HepG2 (cell line): ENCODE data around the gene TAT. TPM values are rescaled to one million over a fixed set of nuclear protein-coding genes. Genes with fewer than 3 reads are reported as not detected.
A peak's percentile ranks its signal among the peaks of the same experiment; 100 is the strongest.

Experiments used
- CCDC6 ChIP-seq: sonication (generic); formaldehyde crosslinking; IDR thresholded peaks from 2 replicates; pipeline ENCODE4 v1.8.1; 2022; ENCODE audit warnings: mild to moderate bottlenecking, missing genetic modification reagents, moderate library complexity
- CENPBD1 ChIP-seq: sonication (generic); formaldehyde crosslinking; IDR thresholded peaks from 2 replicates; pipeline ENCODE4 v1.8.0; 2022; ENCODE audit warnings: missing genetic modification reagents, low read depth, mild to moderate bottlenecking, borderline replicate concordance
- ERF ChIP-seq: IDR thresholded peaks from 2 replicates; pipeline ENCODE4 v1.6.1; 2018; ENCODE audit warnings: missing biosample characterization, missing genetic modification reagents
- GPN1 ChIP-seq: sonication (generic); formaldehyde crosslinking; IDR thresholded peaks from 2 replicates; pipeline ENCODE4 v1.5.1; 2020; ENCODE audit warnings: missing genetic modification reagents, borderline replicate concordance
- KLF16 ChIP-seq, 2 experiments: sonication (generic) in 1 of 2; formaldehyde crosslinking in 1 of 2; IDR thresholded peaks; 2 replicates each; pipeline versions ENCODE4 v1.6.1 to v1.8.0; 2016 to 2023; ENCODE audit warnings: missing genetic modification reagents in 2 of 2, missing compliant biosample characterization in 1 of 2
- MED8 ChIP-seq: sonication (generic); formaldehyde crosslinking; IDR thresholded peaks from 2 replicates; pipeline ENCODE4 v1.8.1; 2023; ENCODE audit warnings: mild to moderate bottlenecking, missing genetic modification reagents; ENCODE audit not compliant: insufficient replicate concordance
- MYNN ChIP-seq: sonication (generic); formaldehyde crosslinking; IDR thresholded peaks from 2 replicates; pipeline ENCODE4 v1.4.0; 2020; ENCODE audit warnings: mild to moderate bottlenecking, low read depth, missing genetic modification reagents
- REPIN1 ChIP-seq: sonication (generic); formaldehyde crosslinking; IDR thresholded peaks from 2 replicates; pipeline ENCODE4 v1.8.0; 2022; ENCODE audit warnings: missing genetic modification reagents, low read depth, mild to moderate bottlenecking, borderline replicate concordance
- TBX2 ChIP-seq: sonication (generic); formaldehyde crosslinking; IDR thresholded peaks from 2 replicates; pipeline ENCODE4 v1.5.0; 2020; ENCODE audit warnings: missing genetic modification reagents, mild to moderate bottlenecking, borderline replicate concordance
- TEAD3 ChIP-seq: optimal IDR thresholded peaks from 2 replicates; pipeline ENCODE3; 2016; ENCODE audit warnings: borderline replicate concordance
- ZBTB14 ChIP-seq: sonication (generic); formaldehyde crosslinking; IDR thresholded peaks from 2 replicates; pipeline ENCODE4 v1.4.0; 2020; ENCODE audit warnings: missing genetic modification reagents
- ZFP41 ChIP-seq: sonication (generic); formaldehyde crosslinking; IDR thresholded peaks from 2 replicates; pipeline ENCODE4 v1.4.0; 2020; ENCODE audit warnings: mild to moderate bottlenecking, missing genetic modification reagents, borderline replicate concordance
- ZFP62 ChIP-seq: sonication (generic); formaldehyde crosslinking; IDR thresholded peaks from 2 replicates; pipeline ENCODE4 v1.4.0; 2020; ENCODE audit warnings: missing genetic modification reagents
- ZFX ChIP-seq: sonication (generic); formaldehyde crosslinking; IDR thresholded peaks from 2 replicates; pipeline ENCODE4 v1.4.0; 2020; ENCODE audit warnings: mild to moderate bottlenecking, low read depth, missing genetic modification reagents, moderate library complexity
- ZMAT5 ChIP-seq: sonication (generic); formaldehyde crosslinking; IDR thresholded peaks from 2 replicates; pipeline ENCODE4 v1.5.0; 2020; ENCODE audit warnings: mild to moderate bottlenecking, low read depth, missing genetic modification reagents, borderline replicate concordance
- ZNF275 ChIP-seq: sonication (generic); formaldehyde crosslinking; IDR thresholded peaks from 2 replicates; pipeline ENCODE4 v1.8.0; 2022; ENCODE audit warnings: missing genetic modification reagents, mild to moderate bottlenecking, inconsistent platforms, borderline replicate concordance
- ZNF317 ChIP-seq: sonication (generic); formaldehyde crosslinking; IDR thresholded peaks from 2 replicates; pipeline ENCODE4 v1.5.0; 2020; ENCODE audit warnings: mild to moderate bottlenecking, missing genetic modification reagents
- ZNF562 ChIP-seq: sonication (generic); formaldehyde crosslinking; IDR thresholded peaks from 2 replicates; pipeline ENCODE4 v1.8.0; 2022; ENCODE audit warnings: missing genetic modification reagents, borderline replicate concordance
- polyA plus RNA-seq, 8 experiments: library from polyadenylated mRNA; depleted of rRNA in 3 of 8; stranded (reverse) in 7 of 8; unstranded in 1 of 8; fragments of >200 nt; fragmentation: Illumina TruSeq in 4 of 8; extraction: Trizol in 4 of 8; gene quantifications; 2 replicates each; pipeline versions ENCODE4 v1.2.1 to v1.2.3, GENCODE V29; 2011 to 2016; ENCODE audit warnings: low read depth in 4 of 8, missing spikeins in 1 of 8, mixed read lengths in 1 of 8; ENCODE audit not compliant: insufficient read depth in 1 of 8
- total RNA-seq, 5 experiments: library from RNA; depleted of rRNA; stranded (reverse); fragments of >200 nt; fragmentation: Illumina TruSeq; extraction: Trizol; gene quantifications; 2 replicates each; pipeline ENCODE4 v1.2.3, GENCODE V29; 2016; ENCODE audit warnings: low read depth in 1 of 5
- TF ChIP-seq, protein P1 (sequence below): sonication (generic); formaldehyde crosslinking; conservative IDR thresholded peaks from 2 replicates; pipeline ENCODE4 v1.8.1; 2023; ENCODE audit warnings: missing genetic modification reagents
- TF ChIP-seq, protein P2 (sequence below): sonication (generic); IDR thresholded peaks from 2 replicates; pipeline ENCODE4 v1.6.1; 2016; ENCODE audit warnings: low read depth, borderline replicate concordance

The TAT gene
- total and polyA plus RNA-seq, 2 of the 13 experiments (the other 11 are each of a cell fraction or from before 2014, with no cell fraction given): 1.6 to 5.8 TPM

DNA sequence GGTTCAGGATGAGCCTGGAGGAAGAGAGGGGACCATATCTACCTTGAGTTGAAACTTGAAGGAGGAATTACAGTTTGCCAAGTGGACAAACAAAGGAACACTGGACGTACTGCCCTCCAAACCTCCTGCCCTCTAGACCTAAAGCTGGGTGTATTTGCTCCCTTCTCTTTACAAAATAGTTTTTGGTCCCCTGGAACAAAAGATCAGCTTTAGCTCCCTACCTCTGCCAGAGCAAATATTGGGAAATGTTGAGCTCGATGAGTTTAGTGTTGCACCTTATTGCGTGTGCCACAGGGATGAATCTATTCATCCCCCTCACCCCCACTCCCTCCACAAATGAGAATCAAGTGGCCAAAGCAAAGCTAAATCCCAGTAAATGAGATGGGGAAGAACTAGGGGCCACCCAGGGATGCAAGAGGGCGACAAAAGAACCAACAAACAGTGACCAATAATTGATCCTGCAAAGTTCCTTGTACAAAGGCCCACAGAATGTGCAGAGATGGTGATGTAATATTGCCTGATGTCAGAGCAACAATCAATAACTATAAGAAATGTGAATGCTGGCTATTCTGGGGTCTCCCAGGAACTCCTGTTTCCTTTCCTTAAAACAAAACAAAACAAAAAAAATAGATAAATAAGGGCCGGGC lies 17.2 kb upstream of the TAT start (continued):
- TF ChIP-seq MED8 (CRISPR knock-in tag): peak; percentile 53
- no peak for TF ChIP-seq ZMAT5 (CRISPR knock-in tag)
- peak; percentile 55; the same call in 1 of the 2 replicates for TF ChIP-seq ZFX (CRISPR knock-in tag)
- TF ChIP-seq CENPBD1 (CRISPR knock-in tag): no peak
- no peak for TF ChIP-seq MYNN (CRISPR knock-in tag)
- TF ChIP-seq ZFP41 (CRISPR knock-in tag): no peak
- peak; percentile 66; the same call in 1 of the 2 replicates for TF ChIP-seq TBX2 (CRISPR knock-in tag)
- TF ChIP-seq, protein P1, sequence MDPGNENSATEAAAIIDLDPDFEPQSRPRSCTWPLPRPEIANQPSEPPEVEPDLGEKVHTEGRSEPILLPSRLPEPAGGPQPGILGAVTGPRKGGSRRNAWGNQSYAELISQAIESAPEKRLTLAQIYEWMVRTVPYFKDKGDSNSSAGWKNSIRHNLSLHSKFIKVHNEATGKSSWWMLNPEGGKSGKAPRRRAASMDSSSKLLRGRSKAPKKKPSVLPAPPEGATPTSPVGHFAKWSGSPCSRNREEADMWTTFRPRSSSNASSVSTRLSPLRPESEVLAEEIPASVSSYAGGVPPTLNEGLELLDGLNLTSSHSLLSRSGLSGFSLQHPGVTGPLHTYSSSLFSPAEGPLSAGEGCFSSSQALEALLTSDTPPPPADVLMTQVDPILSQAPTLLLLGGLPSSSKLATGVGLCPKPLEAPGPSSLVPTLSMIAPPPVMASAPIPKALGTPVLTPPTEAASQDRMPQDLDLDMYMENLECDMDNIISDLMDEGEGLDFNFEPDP (CRISPR knock-in tag): no peak
- no peak for TF ChIP-seq ZNF562
- TF ChIP-seq CCDC6 (CRISPR knock-in tag): peak; percentile 63; the same call in 1 of the 2 replicates
- TF ChIP-seq REPIN1: peak; percentile 76; the same call in 1 of the 2 replicates
- TF ChIP-seq ZNF275 (CRISPR knock-in tag): no peak
- TF ChIP-seq ZFP62 (CRISPR knock-in tag): no peak
- peak; percentile 65; the same call in 1 of the 2 replicates for TF ChIP-seq ZNF317 (CRISPR knock-in tag)
- no peak for TF ChIP-seq GPN1 (CRISPR knock-in tag)
- TF ChIP-seq ZBTB14: no peak
- TF ChIP-seq TEAD3 (CRISPR knock-in tag): peak; percentile 67
- TF ChIP-seq ERF (CRISPR knock-in tag): peak; percentile 77; the same call in 1 of the 2 replicates
- TF ChIP-seq, protein P2, sequence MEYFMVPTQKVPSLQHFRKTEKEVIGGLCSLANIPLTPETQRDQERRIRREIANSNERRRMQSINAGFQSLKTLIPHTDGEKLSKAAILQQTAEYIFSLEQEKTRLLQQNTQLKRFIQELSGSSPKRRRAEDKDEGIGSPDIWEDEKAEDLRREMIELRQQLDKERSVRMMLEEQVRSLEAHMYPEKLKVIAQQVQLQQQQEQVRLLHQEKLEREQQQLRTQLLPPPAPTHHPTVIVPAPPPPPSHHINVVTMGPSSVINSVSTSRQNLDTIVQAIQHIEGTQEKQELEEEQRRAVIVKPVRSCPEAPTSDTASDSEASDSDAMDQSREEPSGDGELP: no peak; the same call in 1 of the 2 replicates
- peak in 1 of 2 experiments; percentile 93; a peak in 2 of 4 replicates for TF ChIP-seq KLF16 (CRISPR knock-in tag; IDR thresholded peaks at IDR 0.05)
